HepG2 (cell line): ENCODE measurements around the gene TTC31. TPM values are rescaled to one million over a fixed set of nuclear protein-coding genes. Genes with fewer than 3 reads are reported as not detected.

Experiments used
- ATAC-seq: fragments of 200-7000 bp; cut with Tn5 transposase; 3 replicates; pipeline ENCODE4 v1.9.1; 2020; ENCODE audit warnings: mild to moderate bottlenecking, moderate library complexity
- BruUV-seq: library from RNA; stranded (reverse); fragments of 400-500 nt; replicated peaks from 2 replicates; lab custom pipeline; 2021; lab: Mats Ljungman, UMichigan
- CTCF ChIA-PET: fragments of 300-600 bp; formaldehyde crosslinking; extraction: SDS; loops from one replicate; lab custom pipeline; 2021; ENCODE audit warnings: low total read pairs, inconsistent platforms, low intra/inter-chr PET ratio; lab: Yijun Ruan, JAX
- POLR2A ChIA-PET: fragments of 350-600 bp; sonication (Branson Sonifier 250); formaldehyde crosslinking; loops from one replicate; lab custom pipeline; 2020; ENCODE audit warnings: antibody characterized with exemption, inconsistent platforms; lab: Yijun Ruan, JAX
- DNase-seq: peaks from one replicate; pipeline ENCODE4 v3.0.0-alpha.2; 2015; ENCODE audit warnings: low spot score
- FAIRE-seq: peaks from 3 replicates; lab custom pipeline; 2011; peaks lifted over from hg19 to GRCh38; lab: Jason Lieb, UNC
- H2AFZ ChIP-seq: one replicate; pipeline ENCODE4 v1.6.1; 2011; ENCODE audit warnings: low read length, inconsistent platforms
- H3K27ac ChIP-seq: fragments of 300-600 bp; 3 replicates; pipeline ENCODE4 v1.8.0; 2011; ENCODE audit warnings: mixed run types, mild to moderate bottlenecking, mixed read lengths, low read length, inconsistent platforms; ENCODE audit not compliant: insufficient read depth; ENCODE audit errors: extremely low read length
- H3K27me3 ChIP-seq, 2 experiments: fragments of 200-600 bp in 1 of 2; 2 replicates in 1 of 2; 3 replicates in 1 of 2; pipeline versions ENCODE4 v1.6.0 to v1.8.0; 2011; ENCODE audit warnings: low read length in 2 of 2, mild to moderate bottlenecking in 2 of 2, moderate library complexity in 2 of 2, inconsistent platforms in 1 of 2; ENCODE audit not compliant: insufficient read depth in 2 of 2, control insufficient read depth in 1 of 2
- H3K36me3 ChIP-seq, 2 experiments: fragments of 200-600 bp in 1 of 2; replicated peaks in 1 of 2; 2 replicates in 1 of 2; 3 replicates in 1 of 2; pipeline versions ENCODE4 v1.5.1 to v1.8.0; 2011; ENCODE audit warnings: low read length in 2 of 2, inconsistent platforms in 1 of 2; ENCODE audit not compliant: insufficient read depth in 2 of 2, control insufficient read depth in 1 of 2
- H3K4me1 ChIP-seq: 2 replicates; pipeline ENCODE4 v1.5.1; 2012; ENCODE audit warnings: low read length, inconsistent platforms; ENCODE audit not compliant: insufficient read depth
- H3K4me2 ChIP-seq: 2 replicates; pipeline ENCODE4 v1.6.0; 2011; ENCODE audit warnings: low read depth, low read length, inconsistent platforms
- H3K4me3 ChIP-seq, 3 experiments: fragments of 200-600 bp in 1 of 3; sonication (generic), shearing (Covaris generic) in 1 of 3; replicated peaks in 1 of 3; 2 replicates each; pipeline ENCODE4 v1.5.1; 2011 to 2016; ENCODE audit warnings: low read length in 3 of 3, inconsistent platforms in 2 of 3, low read depth in 2 of 3, mild to moderate bottlenecking in 2 of 3, control low read depth in 1 of 3, mixed read lengths in 1 of 3; ENCODE audit not compliant: insufficient read depth in 1 of 3
- H3K79me2 ChIP-seq: one replicate; pipeline ENCODE4 v1.6.1; 2011; ENCODE audit warnings: low read length, inconsistent platforms; ENCODE audit not compliant: insufficient read depth
- H3K9ac ChIP-seq: 2 replicates; pipeline ENCODE4 v1.6.0; 2011; ENCODE audit warnings: mild to moderate bottlenecking, low read depth, low read length, inconsistent platforms; ENCODE audit not compliant: insufficient read depth
- H3K9me3 ChIP-seq: 2 replicates; pipeline ENCODE4 v1.5.1; 2012; ENCODE audit warnings: mild to moderate bottlenecking, low read length
- H4K20me1 ChIP-seq: 2 replicates; pipeline ENCODE4 v1.6.0; 2011; ENCODE audit warnings: inconsistent platforms, mild to moderate bottlenecking, low read length, moderate library complexity; ENCODE audit not compliant: insufficient read depth
- AGO2 ChIP-seq: fragments of 200-400 bp; formaldehyde crosslinking; optimal IDR thresholded peaks from 2 replicates; pipeline ENCODE3; 2017; ENCODE audit warnings: mild to moderate bottlenecking, low read depth, low read length, moderate library complexity
- FOXC1 ChIP-seq: sonication (generic); formaldehyde crosslinking; IDR thresholded peaks from 2 replicates; pipeline ENCODE4 v1.8.0; 2022; ENCODE audit warnings: mild to moderate bottlenecking, missing genetic modification reagents, borderline replicate concordance
- GABPB1 ChIP-seq: IDR thresholded peaks from 2 replicates; pipeline ENCODE4 v1.6.1; 2016; ENCODE audit warnings: mild to moderate bottlenecking, missing genetic modification reagents, moderate library complexity, missing compliant biosample characterization
- GATAD2A ChIP-seq: IDR thresholded peaks from 2 replicates; pipeline ENCODE4 v1.6.1; 2016
- HES4 ChIP-seq: sonication (generic); formaldehyde crosslinking; IDR thresholded peaks from 2 replicates; pipeline ENCODE4 v1.9.0; 2021; ENCODE audit warnings: mild to moderate bottlenecking, missing genetic modification reagents, borderline replicate concordance
- HNRNPLL ChIP-seq: fragments of 200-400 bp; formaldehyde crosslinking; IDR thresholded peaks from 2 replicates; pipeline ENCODE4 v1.6.1; 2017; ENCODE audit warnings: mild to moderate bottlenecking, low read depth, low read length; ENCODE audit not compliant: poor library complexity, severe bottlenecking
- POLR2A ChIP-seq, 2 experiments: IDR thresholded peaks; 2 replicates each; pipeline ENCODE4 v1.6.1; 2011; ENCODE audit warnings: low read depth in 2 of 2, low read length in 2 of 2, mild to moderate bottlenecking in 1 of 2, moderate library complexity in 1 of 2; ENCODE audit not compliant: insufficient read depth in 1 of 2
- RBFOX2 ChIP-seq: fragments of 200-400 bp; formaldehyde crosslinking; IDR thresholded peaks from 2 replicates; pipeline ENCODE4 v1.6.1; 2017; ENCODE audit warnings: low read depth, mild to moderate bottlenecking, low read length
- SP4 ChIP-seq: sonication (generic); formaldehyde crosslinking; IDR thresholded peaks from 2 replicates; pipeline ENCODE4 v1.8.1; 2023; ENCODE audit warnings: mild to moderate bottlenecking, missing genetic modification reagents
- TCF12 ChIP-seq, 2 experiments: fragments of 450-650 bp in 1 of 2; sonication (generic) in 1 of 2; formaldehyde crosslinking in 1 of 2; IDR thresholded peaks; 2 replicates each; pipeline versions ENCODE4 v1.6.1 to v1.8.0; 2017 to 2022; ENCODE audit warnings: antibody characterized with exemption in 1 of 2, mild to moderate bottlenecking in 1 of 2, missing genetic modification reagents in 1 of 2, moderate library complexity in 1 of 2
- ZFP41 ChIP-seq: sonication (generic); formaldehyde crosslinking; IDR thresholded peaks from 2 replicates; pipeline ENCODE4 v1.4.0; 2020; ENCODE audit warnings: mild to moderate bottlenecking, missing genetic modification reagents, borderline replicate concordance
- ZNF446 ChIP-seq: sonication (generic); formaldehyde crosslinking; IDR thresholded peaks from 2 replicates; pipeline ENCODE4 v1.5.0; 2020; ENCODE audit warnings: mild to moderate bottlenecking, missing genetic modification reagents
- WGBS: methylation state at CpG from one replicate; pipeline ENCODE4 v1.1.6; 2017; ENCODE audit warnings: low lambda C conversion rate; 5-methylcytosine and 5-hydroxymethylcytosine counted together
- in situ Hi-C: cut with HindIII; loops from 2 replicates; pipeline ENCODE4 v1.10.0; 2017; ENCODE audit warnings: low pct_unique_long_range_greater_than_20kb; ENCODE audit not compliant: extremely low pct_ligation_motif_present
- intact Hi-C: fragments of 100-400 bp; cut with micrococcal nuclease; formaldehyde crosslinking; loops from one replicate; pipeline ENCODE4 v1.10.0; 2022; ENCODE audit not compliant: unreplicated experiment
- polyA plus RNA-seq, 8 experiments: library from polyadenylated mRNA; depleted of rRNA in 3 of 8; stranded (reverse) in 7 of 8; unstranded in 1 of 8; fragments of >200 nt; fragmentation: Illumina TruSeq in 4 of 8; extraction: Trizol in 4 of 8; gene quantifications; 2 replicates each; pipeline versions ENCODE4 v1.2.1 to v1.2.3, GENCODE V29; 2011 to 2016; ENCODE audit warnings: low read depth in 4 of 8, missing spikeins in 1 of 8, mixed read lengths in 1 of 8; ENCODE audit not compliant: insufficient read depth in 1 of 8
- total RNA-seq, 5 experiments: library from RNA; depleted of rRNA; stranded (reverse); fragments of >200 nt; fragmentation: Illumina TruSeq; extraction: Trizol; gene quantifications; 2 replicates each; pipeline ENCODE4 v1.2.3, GENCODE V29; 2016; ENCODE audit warnings: low read depth in 1 of 5
- TF ChIP-seq, protein P1 (sequence below): sonication (generic); formaldehyde crosslinking; IDR thresholded peaks from 2 replicates; pipeline ENCODE4 v1.5.0; 2020; ENCODE audit warnings: missing genetic modification reagents
- TF ChIP-seq, protein P2 (sequence below): sonication (generic); formaldehyde crosslinking; IDR thresholded peaks from 2 replicates; pipeline ENCODE4 v1.4.0; 2020; ENCODE audit warnings: missing genetic modification reagents

TTC31 gene
- total and polyA plus RNA-seq, 2 of the 13 experiments (the other 11 are each of a cell fraction or from before 2014, with no cell fraction given), result 28.3 to 39.5 TPM

DNA sequence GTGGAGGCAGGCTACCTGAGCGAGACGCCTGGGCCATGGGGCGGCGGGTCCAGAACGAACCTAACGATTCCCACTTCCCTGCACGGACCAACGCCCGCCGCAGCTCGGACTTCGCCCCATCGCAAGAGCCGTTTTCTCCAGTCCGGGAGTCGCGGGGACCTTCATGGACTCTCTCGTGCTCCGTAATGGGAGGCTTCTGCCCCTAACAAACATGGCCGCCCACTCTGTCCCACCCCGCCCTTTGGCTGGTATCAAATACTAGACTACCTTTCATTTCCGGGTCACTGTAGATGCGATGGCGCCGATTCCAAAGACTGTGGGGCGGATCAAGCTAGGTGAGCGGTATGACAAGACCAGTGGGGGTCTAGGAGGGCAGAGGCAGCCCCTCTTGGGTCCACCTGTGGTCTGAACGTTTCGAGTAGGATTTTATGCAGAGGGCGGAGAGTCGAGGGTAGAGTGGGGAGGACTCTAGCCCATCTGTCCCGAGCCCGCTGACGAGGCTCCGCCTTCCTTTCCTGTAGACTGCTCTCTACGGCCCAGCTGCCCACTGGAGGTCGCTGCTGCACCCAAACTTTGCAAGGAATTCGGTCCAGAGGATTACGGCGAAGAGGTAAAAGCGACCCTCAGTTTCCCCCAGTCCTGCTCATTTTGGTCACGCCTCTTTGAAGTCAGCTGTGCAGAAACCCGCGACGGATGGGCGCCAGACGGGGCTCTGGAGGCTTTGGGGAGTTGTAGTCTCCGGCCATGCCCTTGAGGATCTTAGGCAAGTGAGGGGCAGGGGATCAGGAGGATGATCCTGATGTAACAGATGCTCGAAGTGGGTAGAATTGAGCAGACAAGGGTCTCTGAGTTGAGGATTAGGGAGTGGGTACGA, at the start of gene TTC31, which contains the start of gene CCDC142 (continued):
- TF ChIP-seq ZFP41 (no peak; the same call in 1 of the 2 replicates), SP4 (CRISPR knock-in tag) (peak; percentile 77)
- TF ChIP-seq, protein P1, sequence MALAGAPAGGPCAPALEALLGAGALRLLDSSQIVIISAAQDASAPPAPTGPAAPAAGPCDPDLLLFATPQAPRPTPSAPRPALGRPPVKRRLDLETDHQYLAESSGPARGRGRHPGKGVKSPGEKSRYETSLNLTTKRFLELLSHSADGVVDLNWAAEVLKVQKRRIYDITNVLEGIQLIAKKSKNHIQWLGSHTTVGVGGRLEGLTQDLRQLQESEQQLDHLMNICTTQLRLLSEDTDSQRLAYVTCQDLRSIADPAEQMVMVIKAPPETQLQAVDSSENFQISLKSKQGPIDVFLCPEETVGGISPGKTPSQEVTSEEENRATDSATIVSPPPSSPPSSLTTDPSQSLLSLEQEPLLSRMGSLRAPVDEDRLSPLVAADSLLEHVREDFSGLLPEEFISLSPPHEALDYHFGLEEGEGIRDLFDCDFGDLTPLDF (CRISPR knock-in tag), result peak; percentile 87

DNA sequence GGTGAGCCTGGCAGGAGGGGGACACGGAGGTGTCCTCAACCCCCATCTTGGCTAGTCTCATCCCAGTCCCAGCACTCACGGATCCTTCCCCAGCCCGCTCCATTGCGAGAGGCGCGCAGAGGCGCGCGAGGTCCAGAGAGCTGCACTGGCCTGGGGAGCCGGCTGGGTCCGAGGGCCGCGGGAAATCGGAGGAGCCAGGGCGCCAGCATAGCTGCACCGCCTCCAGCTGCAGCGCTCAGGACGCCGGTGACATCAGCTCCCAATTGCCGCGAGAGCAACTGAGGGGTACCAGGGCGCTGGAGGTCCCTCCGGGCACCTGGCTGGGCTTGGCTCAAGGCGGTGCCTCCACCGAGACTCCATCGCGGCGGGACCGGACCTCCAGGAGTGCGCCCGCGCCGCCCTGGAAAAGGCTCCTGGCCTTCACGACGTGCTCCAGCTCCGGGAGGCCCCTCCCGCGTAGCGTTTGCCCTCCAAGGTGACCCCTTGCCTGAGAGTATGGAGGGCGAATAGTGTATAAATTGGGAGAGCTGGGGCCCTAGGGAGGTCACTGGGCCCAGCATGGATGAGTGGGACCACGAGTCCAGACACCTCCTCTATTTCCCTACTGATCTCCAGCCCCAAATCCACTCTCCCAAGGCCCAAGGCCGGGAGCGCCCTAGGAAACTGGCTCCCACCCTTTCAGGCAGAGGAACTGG, 46.6 kb upstream of the TTC31 start:
- POLR2A ChIA-PET, result interaction anchor here (1.7 kb wide), 1 partner anchor 11 kb away, joined by 5 read pairs; no protein-coding TSS in a partner anchor
- Histone ChIP-seq H3K4me1 (peaks cover 60% of the 10 kb centered on the region), H3K9ac (no peak overlapping the region)

More for the DNA sequence above, 46.6 kb upstream of the TTC31 start:
- peaks cover 80% of the 10 kb centered on the region for H3K79me2 ChIP-seq
- intact Hi-C loops, result no loop called here
- no peak for ATAC-seq
- BruUV-seq, result no TSS peak
- in situ Hi-C loops, result no loop called here
- CTCF ChIA-PET, result no interaction called here
- FAIRE-seq, result no peak
- H2AFZ ChIP-seq, result no peak overlapping the region
- H3K27me3 ChIP-seq, result no peaks in the 10 kb centered on the region; a peak in 1 of 5 replicates
- no peak for DNase-seq
- no peaks in the 10 kb centered on the region for H3K9me3 ChIP-seq
- TF ChIP-seq AGO2 (peak; percentile 99), HNRNPLL (peak; percentile 23), HES4 (0 out of 2 replicates have a peak, but pooled peaks have one; percentile 39), RBFOX2 (peak; percentile 88), FOXC1 (CRISPR knock-in tag) (0 out of 2 replicates have a peak, but pooled peaks have one; percentile 52), GATAD2A (CRISPR knock-in tag) (no peak), GABPB1 (CRISPR knock-in tag) (peak; percentile 15; the same call in 1 of the 2 replicates), ZNF446 (CRISPR knock-in tag) (no peak), TCF12 (IDR thresholded peaks at IDR 0.05) (no peak), TCF12 (CRISPR knock-in tag; IDR thresholded peaks at IDR 0.05) (no peak), POLR2A (IDR thresholded peaks at IDR 0.05; ENCODE audit: insufficient read depth in 1 of 2, low read depth in 2 of 2, low read length in 2 of 2) (0 out of 4 replicates have a peak, but pooled peaks of 1 of the 2 experiments have one; percentile 33)
- TF ChIP-seq, protein P2, sequence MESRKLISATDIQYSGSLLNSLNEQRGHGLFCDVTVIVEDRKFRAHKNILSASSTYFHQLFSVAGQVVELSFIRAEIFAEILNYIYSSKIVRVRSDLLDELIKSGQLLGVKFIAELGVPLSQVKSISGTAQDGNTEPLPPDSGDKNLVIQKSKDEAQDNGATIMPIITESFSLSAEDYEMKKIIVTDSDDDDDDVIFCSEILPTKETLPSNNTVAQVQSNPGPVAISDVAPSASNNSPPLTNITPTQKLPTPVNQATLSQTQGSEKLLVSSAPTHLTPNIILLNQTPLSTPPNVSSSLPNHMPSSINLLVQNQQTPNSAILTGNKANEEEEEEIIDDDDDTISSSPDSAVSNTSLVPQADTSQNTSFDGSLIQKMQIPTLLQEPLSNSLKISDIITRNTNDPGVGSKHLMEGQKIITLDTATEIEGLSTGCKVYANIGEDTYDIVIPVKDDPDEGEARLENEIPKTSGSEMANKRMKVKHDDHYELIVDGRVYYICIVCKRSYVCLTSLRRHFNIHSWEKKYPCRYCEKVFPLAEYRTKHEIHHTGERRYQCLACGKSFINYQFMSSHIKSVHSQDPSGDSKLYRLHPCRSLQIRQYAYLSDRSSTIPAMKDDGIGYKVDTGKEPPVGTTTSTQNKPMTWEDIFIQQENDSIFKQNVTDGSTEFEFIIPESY (CRISPR knock-in tag), result peak; percentile 50; the same call in 1 of the 2 replicates
- TF ChIP-seq, all 625 proteins: peak for 8
- Histone ChIP-seq H4K20me1 (peaks cover 54% of the 10 kb centered on the region), H3K4me2 (no peak overlapping the region), H3K4me3 (no peak overlapping the region), H3K36me3 (peaks cover 35 to 66% of the 10 kb centered on the region in 2 experiments), H3K27ac (no peak overlapping the region)
- WGBS, result 98% methylated on average over 42 of the region's 43 CpGs
